Ishikawa (cell line): Measurements from ENCODE around the gene MICAL3.

Experiments used
- CEBPB ChIP-seq: IDR thresholded peaks from 2 replicates; pipeline ENCODE4 v1.6.1; 2012
- CREB1 ChIP-seq: IDR thresholded peaks from 2 replicates; pipeline ENCODE4 v1.6.1; 2012; ENCODE audit warnings: low read depth
- EGR1 ChIP-seq: IDR thresholded peaks from 2 replicates; pipeline ENCODE4 v1.6.1; 2012
- EP300 ChIP-seq: IDR thresholded peaks from 2 replicates; pipeline ENCODE4 v1.6.1; 2012; ENCODE audit warnings: borderline replicate concordance
- FOXM1 ChIP-seq: IDR thresholded peaks from 2 replicates; pipeline ENCODE4 v1.6.1; 2012; ENCODE audit warnings: low read depth, borderline replicate concordance
- NFIC ChIP-seq: IDR thresholded peaks from 2 replicates; pipeline ENCODE4 v1.6.1; 2012
- RAD21 ChIP-seq: IDR thresholded peaks from 2 replicates; pipeline ENCODE4 v1.6.1; 2012; ENCODE audit warnings: low read depth
- REST ChIP-seq: IDR thresholded peaks from 2 replicates; pipeline ENCODE4 v1.6.1; 2012; ENCODE audit warnings: low read depth, mild to moderate bottlenecking
- TAF1 ChIP-seq: IDR thresholded peaks from 2 replicates; pipeline ENCODE4 v1.6.1; 2012; ENCODE audit warnings: low read depth, mild to moderate bottlenecking
- TCF12 ChIP-seq: IDR thresholded peaks from 2 replicates; pipeline ENCODE4 v1.6.1; 2012; ENCODE audit warnings: low read depth
- TEAD4 ChIP-seq: IDR thresholded peaks from 2 replicates; pipeline ENCODE4 v1.6.1; 2012
- YY1 ChIP-seq: IDR thresholded peaks from 2 replicates; pipeline ENCODE4 v1.6.1; 2012; ENCODE audit warnings: low read depth
- ZBTB7A ChIP-seq: IDR thresholded peaks from 2 replicates; pipeline ENCODE4 v1.6.1; 2012; ENCODE audit warnings: low read depth
- TF ChIP-seq, protein P1 (sequence below): IDR thresholded peaks from 2 replicates; pipeline ENCODE4 v1.6.1; 2012
- TF ChIP-seq, protein P2 (sequence below): IDR thresholded peaks from 2 replicates; pipeline ENCODE4 v1.6.1; 2012

Gene MICAL3

GRCh38 chr22:17918840-17919239 lies 105.5 kb downstream of the MICAL3 start:
- TF ChIP-seq TEAD4: no peak
- TF ChIP-seq NFIC: no peak
- TF ChIP-seq FOXM1: no peak
- no peak for TF ChIP-seq EP300
- TF ChIP-seq, protein P1, sequence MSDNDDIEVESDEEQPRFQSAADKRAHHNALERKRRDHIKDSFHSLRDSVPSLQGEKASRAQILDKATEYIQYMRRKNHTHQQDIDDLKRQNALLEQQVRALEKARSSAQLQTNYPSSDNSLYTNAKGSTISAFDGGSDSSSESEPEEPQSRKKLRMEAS: no peak
- no peak for TF ChIP-seq TAF1
- no peak for TF ChIP-seq EGR1
- no peak for TF ChIP-seq ZBTB7A
- no peak for TF ChIP-seq CEBPB
- TF ChIP-seq REST: no peak
- TF ChIP-seq CREB1: no peak
- TF ChIP-seq YY1: no peak
- TF ChIP-seq, protein P2, sequence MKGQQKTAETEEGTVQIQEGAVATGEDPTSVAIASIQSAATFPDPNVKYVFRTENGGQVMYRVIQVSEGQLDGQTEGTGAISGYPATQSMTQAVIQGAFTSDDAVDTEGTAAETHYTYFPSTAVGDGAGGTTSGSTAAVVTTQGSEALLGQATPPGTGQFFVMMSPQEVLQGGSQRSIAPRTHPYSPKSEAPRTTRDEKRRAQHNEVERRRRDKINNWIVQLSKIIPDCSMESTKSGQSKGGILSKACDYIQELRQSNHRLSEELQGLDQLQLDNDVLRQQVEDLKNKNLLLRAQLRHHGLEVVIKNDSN: no peak
- no peak for TF ChIP-seq TCF12
- TF ChIP-seq RAD21: no peak

- TF ChIP-seq, protein P2: no peak
- TF ChIP-seq YY1 (no peak), TCF12 (no peak), NFIC (no peak)
Measured at GRCh38 chr22:17917490-17917983, 106.8 kb downstream of the MICAL3 start.

DNA sequence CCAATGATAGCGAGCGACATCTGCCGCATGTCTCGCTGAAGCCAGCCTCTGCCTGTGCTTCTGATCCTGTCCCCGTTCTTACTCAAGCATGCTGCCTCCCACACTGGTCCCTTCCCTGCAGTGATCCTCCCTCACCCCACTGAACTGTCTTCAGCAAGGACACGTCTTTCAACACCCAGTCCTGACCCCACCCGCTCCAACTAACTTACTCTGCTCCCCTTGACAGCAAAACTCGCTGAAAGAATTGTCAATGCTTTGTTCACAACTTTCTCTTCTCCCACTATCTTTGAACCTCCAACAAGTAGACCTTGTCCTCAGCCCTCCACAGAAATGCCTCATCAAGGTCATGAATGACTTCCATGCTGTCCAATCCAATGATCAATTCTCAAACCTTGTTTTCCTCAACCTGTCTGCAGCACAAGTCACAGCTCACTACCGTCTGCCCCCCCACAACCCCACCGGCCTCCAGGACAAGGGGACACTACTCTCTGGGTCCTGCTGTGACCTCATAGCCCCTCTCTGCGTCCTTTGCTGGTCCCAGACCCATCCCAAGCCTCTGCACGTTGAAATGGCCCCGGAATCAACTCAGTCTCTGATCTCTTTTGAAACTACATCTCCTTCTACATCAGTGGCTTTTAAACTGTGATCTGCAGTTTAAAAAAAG lies 108.0 kb downstream of the MICAL3 start:
- TF ChIP-seq RAD21 (no peak), CREB1 (no peak), TAF1 (no peak), YY1 (no peak), TCF12 (no peak), EGR1 (no peak), TEAD4 (no peak), NFIC (no peak), REST (no peak), CEBPB (no peak), FOXM1 (no peak), EP300 (no peak), ZBTB7A (no peak)

GRCh38 chr22:17915676-17916075 lies 108.7 kb downstream of the MICAL3 start:
- TF ChIP-seq TEAD4: 0 out of 2 replicates have a peak, but pooled peaks have one; percentile 14
- TF ChIP-seq NFIC: no peak

- TF ChIP-seq FOXM1 (no peak), TCF12 (no peak), EP300 (no peak), EGR1 (no peak), CEBPB (no peak), REST (no peak)
- TF ChIP-seq, protein P1: no peak
Measured at GRCh38 chr22:17915188-17915587, 109.2 kb downstream of the MICAL3 start.
